ENCODE data around the gene MSH2.

DNA sequence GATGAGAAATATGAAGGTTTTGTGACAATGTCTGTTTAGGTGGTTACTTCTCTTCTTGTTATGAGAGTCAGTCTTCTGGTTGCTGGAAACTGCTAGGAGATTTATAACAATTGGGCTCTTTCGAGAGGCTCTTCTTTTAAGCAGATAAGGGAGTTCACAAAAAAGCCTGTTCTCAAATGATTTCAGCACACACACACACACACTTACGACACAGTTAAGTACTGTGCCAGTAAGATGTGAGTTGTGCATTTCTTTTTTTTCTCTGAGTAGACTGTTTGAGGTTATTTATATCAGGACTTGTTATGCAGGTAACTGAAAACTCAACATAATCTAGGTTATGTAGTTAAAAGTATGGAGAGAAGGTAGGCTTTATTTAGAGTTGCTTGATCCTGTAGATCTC, 49.8 kb downstream of the MSH2 start:
- TF ChIP-seq CTCF (IDR thresholded peaks at IDR 0.05; ENCODE audit: low read depth, low read length) (no peak), EZH2phosphoT487 (IDR thresholded peaks at IDR 0.05; ENCODE audit: low read depth) (no peak)
